Bronchial epithelial cell (primary cell): Measurements from ENCODE around the gene CSNK1E. TPM values are rescaled to one million over a fixed set of nuclear protein-coding genes. Genes with fewer than 3 reads are reported as not detected.

Experiments
- DNase-seq: peaks from one replicate; pipeline ENCODE4 v3.0.0-alpha.2; 2010; ENCODE audit warnings: low read depth
- FAIRE-seq: peaks from 2 replicates; lab custom pipeline; 2011; peaks lifted over from hg19 to GRCh38; lab: Jason Lieb, UNC
- H3K27me3 ChIP-seq: 2 replicates; pipeline ENCODE4 v1.5.1; 2011; ENCODE audit warnings: low read length; ENCODE audit not compliant: control insufficient read depth, insufficient read depth
- H3K36me3 ChIP-seq: 2 replicates; pipeline ENCODE4 v1.5.1; 2011; ENCODE audit warnings: low read length; ENCODE audit not compliant: control insufficient read depth, insufficient read depth
- H3K4me3 ChIP-seq: 2 replicates; pipeline ENCODE4 v1.5.1; 2011; ENCODE audit warnings: mild to moderate bottlenecking, low read depth, low read length, control low read depth
- total RNA-seq: library from RNA; depleted of rRNA; stranded (reverse); fragments of >200 nt; gene quantifications from 2 replicates; pipeline ENCODE4 v1.2.1, GENCODE V29; 2014
- TF ChIP-seq, protein P1 (sequence below): IDR thresholded peaks from 2 replicates; pipeline ENCODE4 v1.5.1; 2011; ENCODE audit warnings: mild to moderate bottlenecking, moderate library complexity, low read length, control low read depth, inconsistent platforms; ENCODE audit not compliant: insufficient read depth, severe bottlenecking

CSNK1E gene
- total RNA-seq, 1 donor from 2014 or later = 181 TPM

DNA sequence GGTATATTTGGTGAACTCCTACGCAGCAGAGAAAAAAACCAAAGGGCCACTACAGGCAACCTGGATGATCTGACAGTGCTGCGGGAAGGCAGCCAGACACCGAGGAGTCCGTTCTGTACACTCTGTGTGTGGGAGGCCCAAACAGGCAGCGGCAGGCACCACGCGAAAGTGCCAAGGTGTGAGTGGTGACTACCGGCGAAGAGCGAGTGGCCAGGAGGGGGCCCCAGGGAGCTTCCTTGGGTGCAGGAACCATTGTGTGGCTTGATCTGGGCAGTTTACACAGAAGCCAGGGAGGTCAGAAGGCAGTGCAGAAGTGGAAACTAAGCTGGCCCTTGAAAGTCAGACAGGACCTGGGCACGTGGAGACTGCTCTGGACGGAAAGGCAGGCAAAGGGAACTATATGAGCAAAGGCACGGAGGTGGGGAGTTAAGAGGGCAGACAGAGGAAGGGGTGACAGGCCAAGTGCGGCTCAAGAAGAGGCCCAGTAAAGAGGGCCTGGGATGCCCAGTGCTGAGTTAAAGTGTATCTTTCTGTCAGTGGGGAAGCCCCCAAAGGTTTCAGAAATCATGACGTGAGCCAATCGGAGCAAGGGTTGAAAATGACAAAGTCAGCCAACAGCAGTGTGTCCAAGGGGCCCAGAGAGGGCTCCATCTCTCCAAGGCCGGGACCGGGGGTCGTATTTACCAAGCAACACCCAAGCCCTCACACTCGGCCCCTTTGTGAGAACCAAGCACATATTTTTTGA lies 55.0 kb downstream of the CSNK1E start:
- Histone ChIP-seq H3K36me3 (peaks cover 12% of the 10 kb centered on the region), H3K27me3 (no peaks in the 10 kb centered on the region), H3K4me3 (no peak overlapping the region)
- FAIRE-seq (no peak), DNase-seq (peak; percentile 70)
- TF ChIP-seq, protein P1, sequence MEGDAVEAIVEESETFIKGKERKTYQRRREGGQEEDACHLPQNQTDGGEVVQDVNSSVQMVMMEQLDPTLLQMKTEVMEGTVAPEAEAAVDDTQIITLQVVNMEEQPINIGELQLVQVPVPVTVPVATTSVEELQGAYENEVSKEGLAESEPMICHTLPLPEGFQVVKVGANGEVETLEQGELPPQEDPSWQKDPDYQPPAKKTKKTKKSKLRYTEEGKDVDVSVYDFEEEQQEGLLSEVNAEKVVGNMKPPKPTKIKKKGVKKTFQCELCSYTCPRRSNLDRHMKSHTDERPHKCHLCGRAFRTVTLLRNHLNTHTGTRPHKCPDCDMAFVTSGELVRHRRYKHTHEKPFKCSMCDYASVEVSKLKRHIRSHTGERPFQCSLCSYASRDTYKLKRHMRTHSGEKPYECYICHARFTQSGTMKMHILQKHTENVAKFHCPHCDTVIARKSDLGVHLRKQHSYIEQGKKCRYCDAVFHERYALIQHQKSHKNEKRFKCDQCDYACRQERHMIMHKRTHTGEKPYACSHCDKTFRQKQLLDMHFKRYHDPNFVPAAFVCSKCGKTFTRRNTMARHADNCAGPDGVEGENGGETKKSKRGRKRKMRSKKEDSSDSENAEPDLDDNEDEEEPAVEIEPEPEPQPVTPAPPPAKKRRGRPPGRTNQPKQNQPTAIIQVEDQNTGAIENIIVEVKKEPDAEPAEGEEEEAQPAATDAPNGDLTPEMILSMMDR = peak; percentile 85

DNA sequence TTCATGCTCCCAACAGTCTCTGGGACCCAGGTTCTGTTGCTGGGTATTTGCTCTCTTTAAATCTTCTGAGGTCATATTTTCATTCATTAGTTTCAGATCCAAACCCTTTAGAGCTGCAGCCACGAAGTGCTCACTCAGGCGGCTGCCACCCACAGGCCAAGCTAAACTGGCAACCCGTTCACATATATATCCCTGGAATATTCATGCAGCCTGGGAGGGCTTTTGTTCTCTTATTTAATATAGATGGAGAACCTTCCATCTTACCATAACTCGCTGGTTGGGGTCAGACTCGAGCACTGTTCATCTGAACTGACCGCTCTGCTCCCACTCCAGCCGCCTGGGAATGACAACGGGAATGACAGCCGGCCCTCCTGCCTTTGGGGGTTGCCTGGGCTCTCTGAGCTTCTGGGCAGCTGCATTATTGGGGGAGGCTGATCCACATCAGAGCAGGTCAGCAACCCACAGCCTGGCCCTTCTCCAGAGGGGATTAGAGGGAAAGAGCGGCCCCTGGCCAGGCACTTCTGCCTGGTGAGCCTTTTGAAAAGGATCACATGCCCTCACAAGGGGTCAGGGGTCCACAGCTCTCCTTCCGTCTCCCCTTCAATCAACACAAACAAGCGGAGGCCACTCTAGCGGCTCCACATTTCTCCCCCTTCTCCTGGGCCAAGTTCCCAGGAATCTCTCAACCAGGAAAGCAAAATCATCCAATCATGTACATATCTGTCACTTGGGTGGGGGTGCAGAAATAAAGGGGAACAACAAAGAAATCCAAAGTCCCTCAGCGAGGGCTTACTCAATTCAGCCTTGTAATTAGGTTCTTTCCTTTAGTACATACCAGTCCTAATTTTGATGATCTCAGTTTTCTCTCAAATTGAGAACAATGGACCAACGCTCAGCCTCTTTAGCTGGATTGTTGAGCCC lies 56.2 kb downstream of the CSNK1E start:
- TF ChIP-seq, protein P1 = no peak
- FAIRE-seq = no peak

DNA sequence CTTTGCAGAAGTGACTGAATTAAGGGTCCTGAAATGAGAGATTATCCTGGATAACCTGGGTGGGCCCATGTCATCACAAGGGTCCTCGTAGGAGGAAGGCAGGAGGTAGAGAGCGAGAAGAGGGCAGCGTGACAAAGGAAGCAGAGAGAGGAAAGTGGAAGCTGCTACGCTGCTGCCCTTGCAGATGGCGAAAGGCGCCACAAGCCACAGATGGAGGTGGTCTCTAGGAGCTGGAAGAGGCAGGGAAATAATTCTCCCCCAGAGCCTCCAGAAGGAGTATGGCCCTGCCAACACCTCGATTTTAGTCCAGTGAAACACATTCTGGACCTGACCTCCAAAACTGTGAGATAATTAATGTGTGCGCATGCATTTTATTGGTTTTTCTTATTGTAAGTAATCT lies 57.9 kb downstream of the CSNK1E start:
- TF ChIP-seq, protein P1 = no peak
- FAIRE-seq = no peak
- Histone ChIP-seq H3K36me3 (peaks cover 9% of the 10 kb centered on the region), H3K27me3 (no peaks in the 10 kb centered on the region), H3K4me3 (no peak overlapping the region)
- DNase-seq = no peak

More for the DNA sequence above, 56.2 kb downstream of the CSNK1E start:
- no peak for DNase-seq
- Histone ChIP-seq H3K36me3 (peaks cover 10% of the 10 kb centered on the region), H3K4me3 (no peak overlapping the region), H3K27me3 (no peaks in the 10 kb centered on the region)

- peaks cover 4% of the 10 kb centered on the region for H3K36me3 ChIP-seq
- FAIRE-seq = no peak
- TF ChIP-seq, protein P1 = no peak
- H3K27me3 ChIP-seq = no peaks in the 10 kb centered on the region
- DNase-seq = no peak
- H3K4me3 ChIP-seq = no peak overlapping the region
Observed at GRCh38 chr22:38258895-38259294, 58.3 kb downstream of the CSNK1E start.

- H3K27me3 ChIP-seq = no peaks in the 10 kb centered on the region
- no peak for FAIRE-seq
- peaks cover 1% of the 10 kb centered on the region for H3K36me3 ChIP-seq
- TF ChIP-seq, protein P1 = no peak
- H3K4me3 ChIP-seq = no peak overlapping the region
- DNase-seq = no peak
Observed at GRCh38 chr22:38257650-38258250, 59.5 kb downstream of the CSNK1E start.
